PC-9 (cell line): ENCODE measurements around the gene TDRD1.

Source experiments
- CTCF ChIP-seq: fragments of 200-600 bp; sonication (generic); conservative IDR thresholded peaks from 2 replicates; pipeline ENCODE4 v1.6.1; 2017; ENCODE audit warnings: mixed run types, antibody characterized with exemption, mild to moderate bottlenecking, moderate library complexity
- EZH2 ChIP-seq: fragments of 200-600 bp; sonication (generic); IDR thresholded peaks from 2 replicates; pipeline ENCODE4 v1.8.0; 2017; ENCODE audit warnings: antibody characterized with exemption, low read depth

GRCh38 chr10:114179747-114180146 lies 594 bp downstream of the TDRD1 start:
- no peak for TF ChIP-seq CTCF
- no peak for TF ChIP-seq EZH2
